Right atrium auricular region (tissue), 2 donors: ENCODE results near the gene PITPNB. TPM values are rescaled to one million over a fixed set of nuclear protein-coding genes. Genes with fewer than 3 reads are reported as not detected.

Experiments used
- DNase-seq: peaks from one replicate; pipeline ENCODE4 v3.0.0-alpha.2; 2019; ENCODE audit warnings: low spot score
- H3K27ac ChIP-seq, 2 donors: fragments of 200-600 bp; sonication (generic); 1 replicate in 1 of 2; 2 replicates in 1 of 2; pipeline ENCODE4 v1.5.1; 2016 to 2019
- H3K27me3 ChIP-seq, 2 donors: fragments of 200-600 bp; sonication (generic); one replicate each; pipeline versions ENCODE4 v1.5.1 to v1.6.0; 2017 to 2019
- H3K36me3 ChIP-seq: fragments of 200-600 bp; sonication (generic); one replicate; pipeline ENCODE4 v1.5.1; 2016
- H3K4me1 ChIP-seq, 2 donors: fragments of 200-600 bp; sonication (generic); one replicate each; pipeline versions ENCODE4 v1.5.1 to v1.6.0; 2017 to 2019
- H3K4me3 ChIP-seq, 2 donors: fragments of 200-600 bp; sonication (generic); 1 replicate in 1 of 2; 2 replicates in 1 of 2; pipeline ENCODE4 v1.5.1; 2017 to 2019; ENCODE audit warnings: mild to moderate bottlenecking in 1 of 2, moderate library complexity in 1 of 2
- H3K9me3 ChIP-seq, 2 donors: fragments of 200-600 bp; sonication (generic); one replicate each; pipeline ENCODE4 v1.5.1; 2019
- total RNA-seq, 2 donors: library from RNA; depleted of rRNA; stranded (reverse); fragments of >200 nt; gene quantifications; one replicate each; pipeline ENCODE4 v1.1.0, GENCODE V29; 2016
- TF ChIP-seq, protein P1 (sequence below), 2 donors: fragments of 200-600 bp; sonication (generic); IDR thresholded peaks; one replicate each; pipeline ENCODE4 v1.5.1; 2019; ENCODE audit warnings: antibody characterized with exemption in 2 of 2

Gene PITPNB
- total RNA-seq, 2 donors from 2014 or later: 26.3 to 43.0 TPM

- H3K4me3 ChIP-seq: no peak overlapping the region
- H3K36me3 ChIP-seq: peaks cover 35% of the 10 kb centered on the region
- no peaks in the 10 kb centered on the region for H3K27me3 ChIP-seq
- TF ChIP-seq, protein P1, sequence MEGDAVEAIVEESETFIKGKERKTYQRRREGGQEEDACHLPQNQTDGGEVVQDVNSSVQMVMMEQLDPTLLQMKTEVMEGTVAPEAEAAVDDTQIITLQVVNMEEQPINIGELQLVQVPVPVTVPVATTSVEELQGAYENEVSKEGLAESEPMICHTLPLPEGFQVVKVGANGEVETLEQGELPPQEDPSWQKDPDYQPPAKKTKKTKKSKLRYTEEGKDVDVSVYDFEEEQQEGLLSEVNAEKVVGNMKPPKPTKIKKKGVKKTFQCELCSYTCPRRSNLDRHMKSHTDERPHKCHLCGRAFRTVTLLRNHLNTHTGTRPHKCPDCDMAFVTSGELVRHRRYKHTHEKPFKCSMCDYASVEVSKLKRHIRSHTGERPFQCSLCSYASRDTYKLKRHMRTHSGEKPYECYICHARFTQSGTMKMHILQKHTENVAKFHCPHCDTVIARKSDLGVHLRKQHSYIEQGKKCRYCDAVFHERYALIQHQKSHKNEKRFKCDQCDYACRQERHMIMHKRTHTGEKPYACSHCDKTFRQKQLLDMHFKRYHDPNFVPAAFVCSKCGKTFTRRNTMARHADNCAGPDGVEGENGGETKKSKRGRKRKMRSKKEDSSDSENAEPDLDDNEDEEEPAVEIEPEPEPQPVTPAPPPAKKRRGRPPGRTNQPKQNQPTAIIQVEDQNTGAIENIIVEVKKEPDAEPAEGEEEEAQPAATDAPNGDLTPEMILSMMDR (IDR thresholded peaks at IDR 0.05): no peak
- no peak overlapping the region for H3K27ac ChIP-seq
- H3K4me1 ChIP-seq: peaks cover 0 to 7% of the 10 kb centered on the region in 2 donors
- DNase-seq: no peak
- no peaks in the 10 kb centered on the region for H3K9me3 ChIP-seq
Observed at GRCh38 chr22:27903805-27904473, 15.1 kb downstream of the PITPNB start.

DNA sequence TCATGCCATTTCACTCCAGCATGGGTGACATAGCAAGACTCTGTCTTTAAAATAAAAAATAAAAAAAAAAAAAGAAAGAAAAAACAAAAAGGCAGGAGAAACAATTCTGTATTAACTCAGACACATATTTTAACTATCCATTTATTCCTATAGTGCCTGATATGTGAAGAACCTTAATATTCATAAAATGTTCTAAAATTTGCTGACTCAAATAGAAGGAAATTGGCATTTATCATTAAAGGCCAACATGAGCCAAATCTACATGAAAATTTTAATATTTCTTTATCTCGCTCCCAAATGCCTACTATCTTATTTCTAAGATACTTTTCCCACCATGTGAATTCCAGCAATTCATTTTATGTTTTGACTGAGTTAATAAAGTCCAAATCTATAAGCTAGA is 18.9 kb downstream of the PITPNB start:
- TF ChIP-seq, protein P1 (IDR thresholded peaks at IDR 0.05): no peak
- peaks cover 0 to 27% of the 10 kb centered on the region in 2 donors for H3K4me1 ChIP-seq
- H3K4me3 ChIP-seq: no peak overlapping the region
- peaks cover 39% of the 10 kb centered on the region for H3K36me3 ChIP-seq
- DNase-seq: no peak
- H3K27ac ChIP-seq: no peak overlapping the region
- no peaks in the 10 kb centered on the region for H3K9me3 ChIP-seq
- H3K27me3 ChIP-seq: no peaks in the 10 kb centered on the region

- DNase-seq: no peak
- Histone ChIP-seq H3K4me1 (peaks cover 0 to 41% of the 10 kb centered on the region in 2 donors), H3K27me3 (no peaks in the 10 kb centered on the region), H3K36me3 (peaks cover 60% of the 10 kb centered on the region), H3K27ac (no peak overlapping the region), H3K9me3 (no peaks in the 10 kb centered on the region), H3K4me3 (no peak overlapping the region)
- TF ChIP-seq, protein P1 (IDR thresholded peaks at IDR 0.05): no peak
Observed at GRCh38 chr22:27896245-27896644, 22.8 kb downstream of the PITPNB start.

- H3K27me3 ChIP-seq: no peaks in the 10 kb centered on the region
- H3K4me1 ChIP-seq: peaks cover 0 to 43% of the 10 kb centered on the region in 2 donors
- H3K4me3 ChIP-seq: no peak overlapping the region
- no peaks in the 10 kb centered on the region for H3K9me3 ChIP-seq
- DNase-seq: no peak
- TF ChIP-seq, protein P1 (IDR thresholded peaks at IDR 0.05): no peak
- no peak overlapping the region for H3K27ac ChIP-seq
- H3K36me3 ChIP-seq: peaks cover 66% of the 10 kb centered on the region
Observed at GRCh38 chr22:27895600-27895999, 23.5 kb downstream of the PITPNB start.

- Histone ChIP-seq H3K27me3 (no peaks in the 10 kb centered on the region), H3K4me3 (no peak overlapping the region), H3K4me1 (peaks cover 0 to 60% of the 10 kb centered on the region in 2 donors), H3K27ac (peak overlapping the region; percentile 27 to 76), H3K9me3 (no peaks in the 10 kb centered on the region), H3K36me3 (peaks cover 70% of the 10 kb centered on the region)
- TF ChIP-seq, protein P1 (IDR thresholded peaks at IDR 0.05): no peak
- no peak for DNase-seq
Observed at GRCh38 chr22:27892811-27893210, 26.2 kb downstream of the PITPNB start.

GRCh38 chr22:27892064-27892463 is 27.0 kb downstream of the PITPNB start:
- H3K9me3 ChIP-seq: no peaks in the 10 kb centered on the region
- H3K27ac ChIP-seq: peak overlapping the region; percentile 27 to 76
- H3K27me3 ChIP-seq: no peaks in the 10 kb centered on the region
- DNase-seq: no peak
- no peak overlapping the region for H3K4me3 ChIP-seq
- peaks cover 63% of the 10 kb centered on the region for H3K36me3 ChIP-seq
- peaks cover 0 to 61% of the 10 kb centered on the region in 2 donors for H3K4me1 ChIP-seq
- TF ChIP-seq, protein P1 (IDR thresholded peaks at IDR 0.05): no peak
